ENCODE results near the gene ZXDC.

The ZXDC gene

GRCh38 chr3:126482503-126483255 is 7.0 kb upstream of the ZXDC start:
- Histone ChIP-seq H2AFZ (ENCODE audit: low read depth, low read length) (no peak overlapping the region), H3K27me3 (ENCODE audit: insufficient read depth, low read length) (peaks cover 16% of the 10 kb centered on the region), H3K9me3 (ENCODE audit: low read length) (no peaks in the 10 kb centered on the region), H3K36me3 (ENCODE audit: insufficient read depth, low read length) (no peaks in the 10 kb centered on the region), H3K4me1 (ENCODE audit: insufficient read depth, low read length) (peaks cover 25% of the 10 kb centered on the region), H3K4me3 (ENCODE audit: low read length) (no peak overlapping the region)

DNA sequence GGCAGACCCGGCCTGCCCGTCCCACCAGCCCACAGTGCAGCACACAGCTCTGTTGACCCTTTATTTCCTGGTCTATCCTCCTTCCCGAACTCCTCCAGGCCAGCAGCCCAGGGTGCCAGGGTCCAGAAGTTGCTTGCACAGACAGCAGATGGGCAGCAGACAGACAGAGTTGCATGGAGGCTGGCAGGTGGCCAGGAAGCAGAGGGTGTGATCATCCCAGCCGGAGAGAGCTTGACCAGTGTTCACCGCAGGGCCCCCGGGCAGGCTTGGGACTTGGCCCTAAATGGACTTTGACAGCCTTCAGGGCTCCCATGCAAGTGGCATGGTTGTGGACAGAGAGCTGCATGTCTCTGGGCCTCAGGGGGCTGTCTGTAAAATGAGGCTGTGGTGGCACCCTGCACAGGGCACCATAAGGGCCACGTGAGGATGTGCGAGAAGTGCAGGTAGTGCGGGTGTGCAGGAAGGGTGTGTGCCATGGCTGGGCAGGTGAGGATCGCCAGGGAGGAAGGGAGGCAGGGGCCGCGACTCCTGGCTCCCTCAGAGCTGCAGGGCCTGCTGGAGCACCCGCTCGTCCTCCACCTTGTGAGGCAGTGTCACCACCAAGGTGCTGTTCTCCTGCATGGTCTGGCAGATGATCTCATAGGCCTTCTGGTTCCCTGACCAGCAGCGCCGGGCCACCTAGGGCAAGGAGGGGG is 6.3 kb upstream of the ZXDC start:
- H3K4me1 ChIP-seq (ENCODE audit: insufficient read depth, low read length): peaks cover 25% of the 10 kb centered on the region
- no peaks in the 10 kb centered on the region for H3K36me3 ChIP-seq (ENCODE audit: insufficient read depth, low read length)
- no peak overlapping the region for H3K4me3 ChIP-seq (ENCODE audit: low read length)
- no peaks in the 10 kb centered on the region for H3K9me3 ChIP-seq (ENCODE audit: low read length)
- peaks cover 16% of the 10 kb centered on the region for H3K27me3 ChIP-seq (ENCODE audit: insufficient read depth, low read length)
- H2AFZ ChIP-seq (ENCODE audit: low read depth, low read length): no peak overlapping the region

DNA sequence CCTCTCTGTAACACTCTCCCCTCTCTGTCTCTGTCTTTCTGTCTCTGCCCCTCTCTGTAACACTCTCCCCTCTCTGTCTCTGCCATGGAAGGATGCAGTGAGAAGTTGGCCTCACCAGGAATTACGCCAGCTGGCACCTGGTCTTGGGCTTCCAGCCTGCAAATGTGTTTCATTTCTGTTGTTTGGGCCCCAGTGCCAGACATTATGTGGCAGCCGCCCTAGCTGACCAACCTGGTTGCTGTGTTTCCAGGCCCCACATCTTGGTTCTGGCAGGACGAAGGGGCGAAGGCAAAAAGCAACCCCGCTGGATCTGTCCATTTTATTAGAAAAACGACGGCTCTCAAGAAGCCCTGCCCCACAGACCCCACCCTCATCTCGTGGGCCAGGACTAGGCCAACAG is 5.2 kb upstream of the ZXDC start:
- H3K27me3 ChIP-seq (ENCODE audit: insufficient read depth, low read length): peaks cover 16% of the 10 kb centered on the region
- H3K36me3 ChIP-seq (ENCODE audit: insufficient read depth, low read length): no peaks in the 10 kb centered on the region
- no peaks in the 10 kb centered on the region for H3K9me3 ChIP-seq (ENCODE audit: low read length)
- no peak overlapping the region for H3K4me3 ChIP-seq (ENCODE audit: low read length)
- H2AFZ ChIP-seq (ENCODE audit: low read depth, low read length): no peak overlapping the region
- peaks cover 22% of the 10 kb centered on the region for H3K4me1 ChIP-seq (ENCODE audit: insufficient read depth, low read length)

DNA sequence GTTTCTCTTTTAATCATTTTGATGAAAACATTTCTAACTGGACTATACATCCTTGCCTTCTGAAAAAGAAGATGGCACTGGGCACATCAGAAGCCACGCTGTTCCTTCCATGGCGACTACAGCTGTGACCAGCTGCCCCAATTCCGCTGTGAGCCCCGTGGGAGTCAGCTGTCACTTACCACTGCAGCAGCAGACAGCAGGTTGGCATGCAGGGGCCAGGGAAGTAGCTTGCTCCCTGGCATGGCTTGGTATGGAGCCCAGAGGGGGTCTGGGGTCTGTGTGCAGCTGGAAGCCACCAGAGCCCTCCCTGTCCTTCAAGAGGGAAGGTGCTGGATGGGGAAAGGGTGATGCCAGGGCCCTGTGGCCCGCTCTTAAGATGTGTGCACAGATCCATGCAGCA is 4.5 kb upstream of the ZXDC start:
- Histone ChIP-seq H3K27me3 (ENCODE audit: insufficient read depth, low read length) (peaks cover 16% of the 10 kb centered on the region), H3K4me3 (ENCODE audit: low read length) (no peak overlapping the region), H3K36me3 (ENCODE audit: insufficient read depth, low read length) (no peaks in the 10 kb centered on the region), H3K4me1 (ENCODE audit: insufficient read depth, low read length) (peaks cover 16% of the 10 kb centered on the region), H3K9me3 (ENCODE audit: low read length) (no peaks in the 10 kb centered on the region), H2AFZ (ENCODE audit: low read depth, low read length) (no peak overlapping the region)

DNA sequence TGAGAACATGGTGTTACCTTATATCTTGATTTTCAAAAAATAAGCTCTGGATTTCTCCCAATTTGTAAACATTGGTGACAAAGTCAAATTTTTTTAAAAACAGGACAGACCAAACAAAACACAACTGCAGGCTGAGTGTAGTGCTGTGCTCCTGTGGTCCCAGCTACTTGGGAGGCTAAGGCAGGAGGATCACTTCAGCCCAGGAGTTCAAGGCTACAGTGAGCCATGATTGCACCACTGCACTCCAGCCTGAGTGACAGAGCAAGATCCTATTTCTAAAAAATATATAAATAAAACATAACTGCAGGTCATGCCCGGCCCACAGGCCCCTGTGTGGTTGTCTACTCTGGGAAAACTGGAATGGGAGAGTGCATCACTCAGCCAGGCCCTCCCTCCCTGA is 4.0 kb upstream of the ZXDC start:
- no peak overlapping the region for H2AFZ ChIP-seq (ENCODE audit: low read depth, low read length)

GRCh38 chr3:126478581-126479310 is 3.1 kb upstream of the ZXDC start:
- Histone ChIP-seq H3K9me3 (ENCODE audit: low read length) (no peaks in the 10 kb centered on the region), H3K4me3 (ENCODE audit: low read length) (no peak overlapping the region), H3K4me1 (ENCODE audit: insufficient read depth, low read length) (peaks cover 17% of the 10 kb centered on the region), H3K36me3 (ENCODE audit: insufficient read depth, low read length) (no peaks in the 10 kb centered on the region), H3K27me3 (ENCODE audit: insufficient read depth, low read length) (peaks cover 16% of the 10 kb centered on the region), H2AFZ (ENCODE audit: low read depth, low read length) (no peak overlapping the region)

More for the DNA sequence above, 4.0 kb upstream of the ZXDC start:
- Histone ChIP-seq H3K4me3 (ENCODE audit: low read length) (no peak overlapping the region), H3K9me3 (ENCODE audit: low read length) (no peaks in the 10 kb centered on the region), H3K36me3 (ENCODE audit: insufficient read depth, low read length) (no peaks in the 10 kb centered on the region), H3K27me3 (ENCODE audit: insufficient read depth, low read length) (peaks cover 16% of the 10 kb centered on the region), H3K4me1 (ENCODE audit: insufficient read depth, low read length) (peaks cover 15% of the 10 kb centered on the region)

GRCh38 chr3:126477061-126477380 is 1.3 kb upstream of the ZXDC start:
- Histone ChIP-seq H3K4me1 (ENCODE audit: insufficient read depth, low read length) (peaks cover 34% of the 10 kb centered on the region), H3K27me3 (ENCODE audit: insufficient read depth, low read length) (peaks cover 16% of the 10 kb centered on the region), H3K36me3 (ENCODE audit: insufficient read depth, low read length) (peaks cover 8% of the 10 kb centered on the region), H3K4me3 (ENCODE audit: low read length) (no peak overlapping the region), H2AFZ (ENCODE audit: low read depth, low read length) (no peak overlapping the region), H3K9me3 (ENCODE audit: low read length) (no peaks in the 10 kb centered on the region)

DNA sequence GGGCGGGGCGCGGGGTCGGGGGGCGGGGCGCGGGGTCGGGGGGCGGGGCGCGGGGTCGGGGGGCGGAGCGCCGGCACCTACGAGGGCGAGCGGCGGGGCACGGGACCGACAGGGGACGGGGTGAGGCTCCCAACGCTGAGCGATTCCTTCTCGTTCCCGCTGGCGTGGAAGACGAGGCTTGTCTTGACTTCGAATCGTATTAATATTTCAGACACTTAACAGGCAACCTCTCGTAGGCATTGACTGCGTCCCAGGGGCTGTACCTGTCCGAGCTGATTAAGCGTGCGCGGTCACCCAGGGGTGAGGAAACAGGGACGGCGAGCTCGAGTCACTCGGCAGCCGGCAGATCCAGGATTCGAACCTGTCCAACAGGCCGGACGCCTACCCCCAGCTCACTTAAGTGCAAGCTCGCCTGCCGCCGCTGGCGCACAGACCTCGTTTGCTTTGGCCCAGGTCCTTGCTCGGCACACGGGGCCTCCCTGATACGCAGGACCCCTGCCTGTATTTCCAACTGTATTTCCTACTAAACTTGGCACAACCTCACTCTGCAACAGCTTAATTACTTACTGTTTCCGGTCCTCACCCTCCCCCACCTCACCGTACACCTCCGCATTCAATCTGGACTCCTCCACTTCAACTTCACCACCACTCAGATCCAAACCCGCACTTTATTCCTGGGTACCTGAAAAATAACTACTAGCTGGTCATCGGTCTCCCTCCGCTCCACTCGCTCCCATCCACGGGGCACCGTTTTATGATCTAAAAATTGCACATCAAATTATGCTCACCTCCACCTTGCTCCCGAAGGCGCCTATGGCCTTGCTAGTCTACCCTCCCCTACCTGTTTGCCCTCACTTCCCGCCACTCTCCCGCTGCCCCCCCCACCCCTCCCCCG is 722 bp upstream of the ZXDC start:
- Histone ChIP-seq H3K9me3 (ENCODE audit: low read length) (no peaks in the 10 kb centered on the region), H3K27me3 (ENCODE audit: insufficient read depth, low read length) (peaks cover 13% of the 10 kb centered on the region), H2AFZ (ENCODE audit: low read depth, low read length) (no peak overlapping the region), H3K4me3 (ENCODE audit: low read length) (peak overlapping the region; percentile 52), H3K4me1 (ENCODE audit: insufficient read depth, low read length) (peaks cover 39% of the 10 kb centered on the region), H3K36me3 (ENCODE audit: insufficient read depth, low read length) (peaks cover 13% of the 10 kb centered on the region)

DNA sequence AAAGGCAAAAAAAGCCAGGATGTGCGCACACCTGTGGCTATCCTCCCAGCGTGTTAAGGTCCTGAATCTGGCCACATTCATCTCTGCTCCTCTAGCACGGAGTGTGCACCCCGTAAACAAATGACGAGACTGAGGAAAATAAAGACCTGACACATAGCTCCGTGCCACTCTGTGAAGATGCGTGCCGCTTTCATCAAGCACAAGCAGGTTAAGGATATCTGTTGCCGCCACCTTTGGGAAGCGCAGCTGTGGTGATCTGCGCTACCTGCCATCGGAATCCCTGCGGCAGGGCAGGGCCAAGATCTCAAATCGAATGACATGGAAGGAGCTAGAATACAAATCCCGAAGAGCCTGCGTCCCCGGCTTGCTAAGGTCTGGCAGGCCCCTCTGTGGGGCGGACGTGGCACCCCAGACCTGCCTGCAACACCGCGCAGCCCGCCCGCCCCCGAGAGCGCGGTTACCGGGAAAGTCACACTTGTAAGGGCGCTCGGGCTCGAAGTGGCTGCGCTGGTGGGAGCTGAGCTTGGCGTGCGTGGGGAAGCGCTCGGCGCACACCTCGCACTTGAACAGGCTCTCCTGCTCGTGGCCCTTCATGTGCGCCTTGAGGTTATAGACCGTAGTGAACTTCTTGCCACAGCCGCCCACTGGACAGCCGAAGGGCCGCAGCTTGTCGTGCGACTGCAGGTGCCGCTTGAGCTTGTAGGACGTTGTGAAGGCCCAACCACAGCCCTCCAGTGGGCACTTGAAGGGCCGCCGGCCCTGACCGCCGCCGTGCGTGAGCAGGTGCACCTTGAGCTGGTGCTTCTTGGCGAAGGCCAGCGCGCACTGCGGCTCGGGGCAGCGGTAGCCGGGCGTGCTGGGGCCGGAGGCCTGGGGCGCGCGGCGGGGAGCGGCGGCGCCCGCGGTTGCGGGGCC is 936 bp downstream of the ZXDC start:
- Histone ChIP-seq H3K36me3 (ENCODE audit: insufficient read depth, low read length) (peaks cover 29% of the 10 kb centered on the region), H2AFZ (ENCODE audit: low read depth, low read length) (no peak overlapping the region), H3K9me3 (ENCODE audit: low read length) (no peaks in the 10 kb centered on the region), H3K4me3 (ENCODE audit: low read length) (peak overlapping the region; percentile 74), H3K27me3 (ENCODE audit: insufficient read depth, low read length) (peaks cover 6% of the 10 kb centered on the region), H3K4me1 (ENCODE audit: insufficient read depth, low read length) (peaks cover 39% of the 10 kb centered on the region)

GRCh38 chr3:126473292-126474168 is 2.2 kb downstream of the ZXDC start:
- peak overlapping the region; percentile 27 for H3K4me3 ChIP-seq (ENCODE audit: low read length)
- H3K36me3 ChIP-seq (ENCODE audit: insufficient read depth, low read length): peaks cover 41% of the 10 kb centered on the region
- H2AFZ ChIP-seq (ENCODE audit: low read depth, low read length): no peak overlapping the region
- no peaks in the 10 kb centered on the region for H3K27me3 ChIP-seq (ENCODE audit: insufficient read depth, low read length)
- H3K4me1 ChIP-seq (ENCODE audit: insufficient read depth, low read length): peaks cover 38% of the 10 kb centered on the region
- H3K9me3 ChIP-seq (ENCODE audit: low read length): no peaks in the 10 kb centered on the region

DNA sequence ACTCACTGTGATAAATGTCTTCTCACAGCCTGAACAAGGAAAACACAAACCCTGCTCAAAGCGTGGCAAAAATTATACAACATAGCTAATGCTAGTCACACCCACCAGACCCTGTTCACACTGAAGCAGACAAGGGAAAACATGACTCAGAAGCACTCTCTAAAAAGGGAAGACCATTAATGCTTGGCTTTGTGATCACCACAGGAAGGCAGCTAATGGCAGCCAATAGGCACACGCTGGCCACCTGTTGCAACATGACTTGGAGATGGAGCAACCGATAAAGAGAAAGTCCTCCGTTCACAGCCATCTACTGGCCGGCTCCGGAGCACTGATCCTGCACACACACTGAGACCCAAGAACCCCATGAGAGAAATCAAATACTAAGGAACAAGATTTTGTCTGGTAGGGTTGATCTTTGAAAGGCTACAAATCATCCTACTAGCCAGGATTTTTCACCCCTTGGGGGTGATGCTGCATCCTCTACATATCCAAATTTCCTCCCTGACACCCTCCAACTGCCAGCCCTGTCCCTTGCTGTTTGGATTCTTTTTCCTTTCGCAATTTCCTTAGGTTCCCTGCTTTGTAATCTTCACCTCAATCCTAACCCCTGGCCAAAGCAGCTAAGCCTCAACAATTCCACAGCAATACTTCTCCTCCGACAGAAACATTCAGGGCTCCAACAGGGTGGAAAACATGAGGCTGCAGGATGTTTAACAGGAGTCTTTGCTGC is 3.2 kb downstream of the ZXDC start:
- Histone ChIP-seq H3K9me3 (ENCODE audit: low read length) (no peaks in the 10 kb centered on the region), H3K4me1 (ENCODE audit: insufficient read depth, low read length) (peaks cover 36% of the 10 kb centered on the region), H2AFZ (ENCODE audit: low read depth, low read length) (no peak overlapping the region), H3K4me3 (ENCODE audit: low read length) (no peak overlapping the region), H3K27me3 (ENCODE audit: insufficient read depth, low read length) (no peaks in the 10 kb centered on the region), H3K36me3 (ENCODE audit: insufficient read depth, low read length) (peaks cover 51% of the 10 kb centered on the region)
